Left renal pelvis (tissue), 4 donors: ENCODE measurements around the gene RAB13. TPM values are rescaled to one million over a fixed set of nuclear protein-coding genes. Genes with fewer than 3 reads are reported as not detected.

Source experiments
- DNase-seq, 4 donors: peaks; one replicate each; pipeline ENCODE4 v3.0.0-alpha.2; 2013; ENCODE audit warnings: low read depth in 4 of 4, low spot score in 3 of 4
- polyA plus RNA-seq, 4 donors: library from polyadenylated mRNA; unstranded; fragments of 120-200 nt; gene quantifications; one replicate each; pipeline ENCODE4 v1.2.1, GENCODE V29; 2013; ENCODE audit not compliant: insufficient read length in 4 of 4

The RAB13 gene
- polyA plus RNA-seq, 4 donors = 117 to 170 (median 163) TPM

DNA sequence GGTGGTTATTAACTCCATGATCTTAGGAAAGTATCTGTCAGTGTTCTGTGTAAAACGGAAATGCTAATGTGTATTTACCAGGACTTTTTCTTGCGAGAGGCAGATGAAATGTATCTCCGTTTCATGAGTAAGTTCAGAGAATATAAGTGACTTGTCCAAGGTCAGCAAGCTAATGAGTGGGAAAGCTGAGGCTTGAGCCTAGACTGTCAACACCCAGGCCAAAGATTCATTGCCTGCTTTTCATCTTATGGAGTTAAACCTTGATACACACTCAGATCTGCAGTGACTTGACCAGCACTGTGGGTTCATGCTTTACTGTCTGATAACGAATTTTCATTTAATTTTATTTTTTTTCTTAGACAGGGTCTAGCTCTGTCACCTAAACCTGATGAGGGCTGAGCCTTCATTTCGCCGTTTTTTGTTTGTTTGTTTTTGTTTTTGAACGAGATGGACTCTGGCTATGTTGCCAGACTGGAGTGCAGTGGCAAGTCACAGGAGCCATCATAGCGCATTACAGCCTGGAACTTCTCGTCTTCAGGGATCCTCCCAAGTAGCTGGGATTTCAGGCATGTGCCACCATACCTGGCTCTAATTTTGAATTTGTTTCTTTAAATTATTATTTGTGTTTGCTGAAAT lies 7.7 kb downstream of the RAB13 start:
- DNase-seq = no peak

DNA sequence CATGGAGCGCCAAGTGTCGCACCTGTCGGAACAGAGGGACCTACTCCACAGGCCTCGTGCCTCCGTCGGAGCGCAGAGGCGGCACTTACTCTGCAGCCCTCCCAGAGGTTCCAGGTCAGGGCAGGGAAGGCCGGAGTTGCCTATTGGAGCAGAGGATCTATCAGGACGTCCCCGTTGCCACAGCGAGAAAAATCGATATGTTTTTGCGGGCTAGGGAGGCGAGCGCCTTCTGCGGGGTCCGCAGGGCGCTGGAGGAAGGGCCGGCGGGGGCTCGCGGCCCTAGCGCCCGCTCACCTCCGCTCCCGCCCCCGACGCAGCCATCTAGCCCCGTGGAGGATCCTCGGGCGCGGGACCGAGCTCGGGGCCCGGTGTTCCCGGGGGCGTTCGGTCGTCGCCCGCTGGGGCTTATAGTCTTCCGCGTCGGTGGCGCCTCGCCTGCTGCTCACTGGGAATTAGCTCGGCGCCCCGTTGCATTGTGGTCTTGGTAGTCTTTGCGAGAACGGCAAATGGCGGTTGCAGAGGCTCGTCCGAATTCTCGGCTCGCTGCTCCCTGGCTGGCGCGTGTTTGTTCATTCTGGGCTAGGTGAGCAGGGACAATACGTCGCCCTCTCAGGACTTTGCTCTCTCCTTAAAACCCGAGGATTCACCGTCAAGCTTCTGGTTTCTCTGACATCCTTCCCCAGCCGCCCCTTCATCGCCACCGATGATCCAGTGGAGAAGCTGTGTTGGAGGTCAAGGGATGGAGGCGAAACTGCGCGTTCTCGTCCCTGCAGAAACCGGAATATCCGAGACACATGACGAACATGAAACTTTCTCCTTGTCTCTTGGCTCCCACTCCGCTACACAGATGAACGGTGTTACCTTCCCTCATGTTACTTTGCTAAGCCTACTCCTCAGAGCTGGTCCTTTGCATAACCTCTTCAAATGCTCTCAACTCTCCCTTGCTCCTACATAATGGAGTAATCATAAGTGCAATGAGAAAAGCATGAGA lies 8.6 kb downstream of the RAB13 start, which contains the start of gene JTB:
JTB (minus strand) TSS at position 425 of the 991 bp plus-strand sequence; CDS start at position 3, 422 bp downstream.
- DNase-seq = peak in 2 of 4 donors; percentile 61 to 85

DNA sequence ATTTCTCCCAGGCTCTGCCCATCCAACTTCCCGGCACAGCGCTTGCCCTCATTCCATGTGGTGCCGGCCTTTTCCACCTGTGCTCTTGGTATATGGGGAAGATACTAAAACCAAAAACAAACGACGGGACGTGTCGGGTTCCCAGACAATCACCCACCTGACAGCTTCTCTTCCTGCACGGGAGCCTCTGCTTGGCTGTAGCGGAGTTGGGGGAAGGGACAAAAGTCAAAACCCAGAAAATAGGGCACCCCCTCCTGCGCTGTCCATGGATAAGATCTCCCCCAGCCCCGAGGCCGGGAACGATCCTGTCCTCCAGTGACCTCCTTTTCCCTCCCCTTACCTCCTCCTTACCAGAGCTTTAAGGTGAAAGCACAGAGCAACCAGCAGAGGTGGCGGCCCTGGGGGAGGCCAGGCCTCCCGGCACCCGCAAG lies 9.3 kb downstream of the RAB13 start:
- DNase-seq = no peak

DNA sequence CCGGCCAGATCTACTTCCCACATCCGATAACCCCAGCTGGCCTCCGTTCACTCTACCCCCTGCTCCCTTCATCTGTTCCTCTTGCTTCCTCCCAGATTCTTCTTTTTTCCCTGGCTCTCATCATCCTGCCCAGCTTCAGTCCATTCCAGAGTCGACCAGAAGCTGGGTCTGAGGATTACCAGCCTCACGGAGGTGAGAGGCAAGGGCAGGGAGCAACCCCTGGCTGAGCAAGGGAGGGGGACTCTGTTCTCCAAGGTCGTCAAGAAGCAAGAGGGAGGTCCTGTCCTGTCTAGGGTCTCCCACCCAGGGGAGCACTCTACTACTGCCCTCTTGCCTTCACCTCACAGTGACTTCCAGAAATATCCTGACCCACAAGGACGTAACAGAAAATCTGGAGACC lies 12.6 kb downstream of the RAB13 start:
- no peak for DNase-seq

DNA sequence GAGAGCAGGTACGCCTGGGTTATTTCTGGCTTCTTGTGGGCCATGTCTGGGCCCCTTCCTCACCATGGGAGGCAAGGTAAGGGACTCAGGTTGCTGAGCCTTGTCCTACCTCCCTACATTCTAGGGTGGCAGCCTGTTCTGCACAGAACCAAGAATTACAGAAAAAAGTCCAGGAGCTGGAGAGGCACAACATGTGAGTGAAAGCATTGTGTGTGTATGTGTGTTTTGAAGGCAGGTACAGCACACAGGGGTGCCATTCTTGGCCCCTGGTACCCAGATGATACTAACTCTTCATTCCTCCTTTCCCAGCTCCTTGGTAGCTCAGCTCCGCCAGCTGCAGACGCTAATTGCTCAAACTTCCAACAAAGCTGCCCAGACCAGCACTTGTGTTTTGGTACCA lies 13.1 kb downstream of the RAB13 start:
- DNase-seq = no peak

DNA sequence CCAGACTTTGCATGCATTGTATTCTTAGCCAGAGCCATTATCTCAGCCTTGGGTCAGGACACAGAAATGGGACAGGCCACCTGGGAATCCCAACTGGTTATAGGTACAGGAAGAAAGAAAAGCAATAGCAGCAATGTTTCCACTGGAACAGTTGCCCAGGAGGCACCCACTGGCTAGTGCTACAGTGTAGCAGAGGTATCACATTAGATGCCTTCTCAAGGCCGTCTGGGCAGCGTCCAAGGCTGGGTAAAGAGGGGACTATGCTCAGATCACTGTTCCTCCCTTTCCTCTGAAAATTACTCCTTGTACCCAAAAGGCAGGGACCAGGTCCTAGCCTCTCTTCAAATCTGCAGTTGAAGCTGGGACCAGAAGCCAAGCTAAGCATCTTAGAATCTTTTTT lies 15.8 kb downstream of the RAB13 start:
- DNase-seq = no peak

DNA sequence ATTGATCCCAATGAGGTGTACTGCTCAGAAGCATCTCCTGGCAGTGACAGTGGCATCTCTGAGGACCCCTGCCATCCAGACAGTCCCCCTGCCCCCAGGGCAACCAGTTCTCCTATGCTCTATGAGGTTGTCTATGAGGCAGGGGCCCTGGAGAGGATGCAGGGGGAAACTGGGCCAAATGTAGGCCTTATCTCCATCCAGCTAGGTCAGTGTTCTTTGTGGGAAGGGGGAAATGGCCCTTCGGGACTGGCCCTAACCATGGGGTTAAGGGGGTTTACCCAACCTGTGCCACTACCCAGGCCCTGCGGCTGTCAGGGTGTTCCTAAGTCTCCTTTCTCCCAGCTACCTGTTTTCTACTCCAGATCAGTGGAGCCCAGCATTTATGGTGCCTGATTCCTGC lies 17.2 kb downstream of the RAB13 start:
- no peak for DNase-seq

DNA sequence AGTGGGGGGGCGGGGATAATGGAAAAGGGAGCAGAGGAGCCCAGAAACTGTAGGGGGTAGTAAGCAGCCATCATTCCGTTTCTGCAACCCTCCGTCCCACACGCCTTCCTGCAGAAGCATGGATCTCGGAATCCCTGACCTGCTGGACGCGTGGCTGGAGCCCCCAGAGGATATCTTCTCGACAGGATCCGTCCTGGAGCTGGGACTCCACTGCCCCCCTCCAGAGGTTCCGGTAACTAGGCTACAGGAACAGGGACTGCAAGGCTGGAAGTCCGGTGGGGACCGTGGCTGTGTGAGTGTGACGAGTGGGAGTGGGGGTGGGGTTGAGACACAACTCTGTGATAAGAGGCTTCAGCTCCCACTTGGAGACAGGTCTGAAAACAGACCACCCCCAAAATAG lies 17.7 kb downstream of the RAB13 start:
- no peak for DNase-seq

DNA sequence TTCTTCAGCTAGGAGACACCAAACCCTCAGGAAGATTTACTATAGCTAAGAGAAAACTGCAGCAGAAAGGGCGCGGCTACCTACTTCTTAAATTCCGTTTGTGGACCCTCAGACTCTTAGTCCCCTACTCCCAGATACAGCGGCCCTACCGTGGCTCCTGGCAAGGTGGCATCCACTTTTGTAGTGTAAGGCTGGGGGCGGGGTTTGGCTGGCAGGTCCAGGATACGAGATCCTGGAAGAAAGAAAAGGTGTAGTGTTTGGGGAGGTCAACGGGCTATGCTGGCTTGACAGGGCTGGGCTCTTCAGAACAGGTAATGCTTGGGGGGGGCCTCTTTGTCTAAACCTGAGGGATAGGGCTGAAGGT lies 18.2 kb downstream of the RAB13 start:
- DNase-seq = no peak

DNA sequence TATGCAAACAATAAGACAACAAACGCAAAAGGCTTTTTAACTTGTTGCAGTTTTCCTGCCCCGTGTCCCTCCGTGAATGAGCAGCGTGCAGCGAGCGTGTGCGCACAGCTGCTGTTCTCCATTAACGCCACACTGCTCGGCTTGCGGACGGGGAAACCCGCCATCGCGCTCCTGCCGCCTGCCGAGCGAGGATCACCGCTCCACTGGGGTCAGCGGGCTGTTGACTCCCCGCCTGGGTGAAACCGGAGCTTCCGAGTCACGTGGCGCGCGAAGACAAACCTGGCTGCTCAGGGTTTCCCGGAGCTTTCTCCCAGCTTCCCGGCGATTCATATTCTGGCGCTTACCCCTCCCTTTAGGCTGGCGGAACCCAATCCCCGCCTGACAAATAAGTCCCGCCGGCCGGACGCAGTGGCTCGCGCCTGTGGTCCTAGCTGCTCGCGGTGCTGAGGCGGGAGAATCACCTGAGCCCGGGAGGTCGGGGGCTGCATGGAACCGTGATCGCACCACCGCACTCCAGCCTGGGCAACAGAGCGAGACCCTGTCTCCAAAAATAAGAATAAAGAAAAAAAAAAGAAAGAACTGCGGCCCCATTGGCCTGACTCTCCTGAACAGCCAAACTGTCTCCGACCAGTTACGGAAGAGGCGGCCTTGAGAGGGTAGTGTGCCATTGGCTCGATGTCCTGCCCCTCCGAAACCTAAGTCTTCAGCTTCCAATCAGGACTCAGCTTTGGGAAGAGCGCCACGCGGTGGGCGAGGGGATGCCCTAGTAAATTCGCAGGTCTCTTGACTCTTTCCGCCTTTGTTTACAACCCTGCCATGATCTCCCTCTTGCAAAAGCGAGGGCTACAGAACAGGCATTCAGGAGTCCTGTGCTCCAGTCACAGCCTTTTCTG lies 18.8 kb downstream of the RAB13 start, which contains the start of gene CREB3L4:
CREB3L4 (plus strand) TSS at position 796 of the 893 bp plus-strand sequence. CDS start 624 bp downstream, outside the sequence.
- peak; percentile 92 to 97 (median 93) for DNase-seq

DNA sequence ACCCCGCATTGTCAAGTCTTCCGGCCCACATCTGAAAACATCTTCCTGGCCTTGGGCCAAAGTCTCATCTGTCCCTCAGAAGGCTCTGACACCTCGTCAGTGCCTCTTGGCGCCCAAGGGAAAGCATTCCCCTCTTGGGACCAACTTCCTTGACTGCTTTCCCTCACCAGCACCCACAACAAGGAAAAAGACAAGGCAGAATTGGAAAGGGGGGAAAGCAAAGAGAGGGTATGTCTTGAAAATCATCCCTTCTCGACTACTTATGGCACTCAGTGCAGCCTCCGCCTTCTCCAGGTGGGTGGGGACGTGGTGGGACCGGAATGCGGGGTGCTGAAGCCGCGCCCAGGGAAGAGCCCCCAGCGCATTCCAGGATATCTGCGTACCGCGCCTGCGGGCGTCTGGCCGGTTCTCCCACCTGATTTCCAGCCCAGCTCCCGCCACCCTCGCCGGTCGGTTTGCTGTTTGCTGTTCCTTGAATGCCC lies 22.2 kb downstream of the RAB13 start:
- DNase-seq = no peak

DNA sequence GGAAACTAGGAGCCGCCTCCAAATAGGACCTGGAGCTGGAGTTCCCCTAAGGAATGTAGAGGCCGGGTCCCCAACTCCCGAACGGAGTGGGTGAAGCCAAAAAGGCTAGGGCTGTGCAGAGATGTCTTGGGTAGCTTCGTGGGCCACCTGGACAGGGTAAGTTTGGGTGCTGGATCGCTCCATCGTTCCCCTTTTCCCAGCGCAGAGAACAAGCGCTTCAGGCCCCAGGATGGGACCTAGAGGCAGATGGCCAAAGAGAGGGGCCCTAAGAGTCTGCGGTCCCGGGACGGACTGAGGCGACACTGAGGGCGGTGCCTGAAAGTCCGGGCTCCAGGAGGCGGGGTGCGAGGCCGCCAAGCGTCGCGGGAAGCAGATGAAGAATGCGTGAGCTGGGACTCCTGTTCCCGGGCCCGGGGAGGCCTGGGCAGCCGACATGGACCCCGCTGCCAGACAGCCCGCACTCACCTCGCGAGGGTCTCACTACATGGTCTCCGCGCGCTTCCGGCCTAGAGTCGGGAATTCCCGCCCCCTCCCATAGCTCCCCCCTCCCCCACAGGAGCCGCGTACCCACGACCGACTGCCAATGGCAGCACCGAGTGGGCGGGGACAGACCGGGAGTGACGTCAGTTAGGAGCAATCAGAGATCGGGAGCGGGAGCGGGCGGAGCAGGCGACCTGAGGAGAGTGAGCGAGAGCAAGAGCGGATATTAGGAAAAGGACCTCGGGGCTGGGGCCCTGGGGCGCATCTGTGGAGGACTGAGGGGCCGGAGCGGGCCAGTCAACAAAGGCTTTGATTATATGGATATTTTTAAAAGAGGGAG lies 22.9 kb downstream of the RAB13 start, which contains the start of gene SLC39A1:
SLC39A1 (minus strand) TSS at position 508 of the 820 bp plus-strand sequence. CDS start 822 bp downstream, outside the sequence.
- DNase-seq = peak; percentile 97 to 98 (median 97)

DNA sequence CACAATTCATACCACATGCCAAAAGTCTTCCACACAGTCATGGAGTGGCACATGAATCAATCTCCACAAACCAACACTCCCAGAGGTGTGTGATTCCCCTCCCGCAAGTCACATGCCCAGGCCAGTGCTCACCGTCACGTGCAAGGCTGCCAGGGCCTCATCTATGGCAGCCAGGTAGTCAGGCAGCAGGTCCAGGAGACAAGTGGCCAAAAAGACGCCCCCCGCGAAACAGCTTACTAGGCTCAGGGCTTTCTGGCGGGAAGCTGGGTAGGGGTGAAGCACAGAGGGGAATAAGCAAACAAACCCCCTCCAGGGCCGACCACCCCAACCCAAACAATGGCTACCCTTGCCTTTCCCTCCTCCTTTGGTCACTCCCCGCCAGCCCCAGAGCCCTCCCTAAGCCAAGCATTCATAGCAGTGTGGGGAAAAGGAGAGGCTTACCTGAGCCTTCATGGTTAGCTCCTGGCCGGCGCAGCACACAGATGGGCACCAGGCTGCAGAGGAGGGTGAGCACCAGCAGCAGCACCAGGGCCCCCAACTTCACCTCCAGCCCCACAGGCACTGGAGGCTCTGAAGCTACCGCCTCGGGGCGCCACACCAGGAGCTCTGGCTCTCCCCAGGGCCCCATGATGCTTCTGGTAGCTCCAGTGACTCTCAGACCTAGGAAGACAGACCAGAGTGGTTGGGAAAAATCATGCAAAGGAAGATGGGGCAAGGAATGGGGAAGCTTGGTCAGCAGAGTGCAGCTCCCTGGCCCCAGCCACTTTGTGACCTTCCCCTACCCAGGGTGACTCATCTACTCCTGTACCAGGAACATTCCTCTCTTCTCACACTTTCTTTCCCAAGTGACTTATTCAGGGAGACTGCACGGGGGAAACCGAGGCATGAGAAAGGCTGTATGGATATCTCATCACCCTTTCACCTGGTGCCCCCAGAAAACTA lies 23.8 kb downstream of the RAB13 start:
- DNase-seq = no peak

DNA sequence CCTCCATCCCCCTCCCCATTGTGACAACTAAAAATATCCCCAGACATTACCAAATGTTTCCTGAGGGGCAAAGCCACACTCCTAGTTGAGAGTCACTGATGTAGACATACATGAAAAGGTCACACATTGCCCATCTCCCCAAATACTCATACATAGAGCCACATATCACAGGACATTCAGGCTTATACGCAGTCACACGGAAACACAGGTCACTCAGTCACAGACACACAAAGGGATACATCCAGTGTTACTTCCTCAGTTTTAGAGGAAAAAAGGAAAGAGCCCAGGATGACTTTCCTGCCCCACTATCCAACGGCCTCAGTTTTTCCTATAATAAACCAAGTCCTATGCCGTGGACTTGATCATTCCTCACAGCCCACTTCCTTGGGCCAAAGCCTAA lies 24.7 kb downstream of the RAB13 start:
- no peak for DNase-seq

DNA sequence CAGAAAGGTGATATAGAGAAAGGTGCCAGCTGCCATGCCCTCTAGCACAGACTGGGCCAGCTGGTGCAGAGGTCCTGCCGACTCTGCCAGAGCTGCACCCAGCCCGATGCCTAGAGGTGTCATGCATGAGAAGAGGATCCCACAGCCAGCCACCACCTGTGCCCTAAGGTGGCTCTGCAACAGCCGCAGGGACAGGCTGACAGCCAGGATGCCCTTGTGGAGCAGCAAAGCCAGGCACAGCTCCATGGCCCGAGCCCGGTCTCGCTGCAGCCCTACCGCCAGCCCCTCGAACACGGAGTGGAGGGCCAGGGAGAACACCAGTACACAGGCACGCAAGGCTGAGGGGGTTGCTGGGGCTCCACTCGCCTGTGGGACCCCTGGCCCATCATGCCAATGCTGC lies 25.9 kb downstream of the RAB13 start:
- no peak for DNase-seq

DNA sequence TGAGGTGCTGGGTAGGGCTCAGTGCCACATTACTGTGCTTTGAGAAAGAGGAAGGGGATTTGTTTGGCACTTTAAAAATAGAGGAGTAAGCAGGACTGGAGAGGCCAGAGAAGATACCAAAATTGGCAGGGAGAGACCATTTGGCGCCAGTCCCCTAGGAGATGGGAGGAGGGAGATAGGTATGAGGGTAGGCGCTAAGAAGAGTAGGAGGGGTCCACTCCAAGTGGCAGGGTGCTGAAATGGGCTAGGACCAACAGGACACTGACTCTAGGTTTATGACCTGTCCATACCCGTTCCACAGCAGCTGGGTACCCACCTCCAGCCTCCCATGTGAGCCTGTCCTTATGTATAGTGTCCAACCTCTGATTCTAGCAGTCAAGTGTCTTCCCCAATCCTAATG lies 26.7 kb downstream of the RAB13 start:
- DNase-seq = no peak

DNA sequence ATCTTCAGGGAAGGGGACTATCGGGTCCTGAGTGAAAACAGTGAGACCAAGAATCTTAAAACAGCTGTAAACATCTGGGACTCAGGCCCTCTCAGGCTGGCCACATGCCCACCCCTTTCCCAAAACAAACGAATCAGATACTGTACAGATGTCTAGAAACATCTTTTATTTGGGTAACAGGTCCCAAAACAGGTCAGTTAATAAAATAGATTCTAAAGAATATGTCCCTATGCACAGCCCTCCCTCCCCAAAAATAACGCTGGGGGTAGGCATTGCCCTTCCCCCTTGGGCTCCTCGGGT lies 27.2 kb downstream of the RAB13 start:
- DNase-seq = no peak

DNA sequence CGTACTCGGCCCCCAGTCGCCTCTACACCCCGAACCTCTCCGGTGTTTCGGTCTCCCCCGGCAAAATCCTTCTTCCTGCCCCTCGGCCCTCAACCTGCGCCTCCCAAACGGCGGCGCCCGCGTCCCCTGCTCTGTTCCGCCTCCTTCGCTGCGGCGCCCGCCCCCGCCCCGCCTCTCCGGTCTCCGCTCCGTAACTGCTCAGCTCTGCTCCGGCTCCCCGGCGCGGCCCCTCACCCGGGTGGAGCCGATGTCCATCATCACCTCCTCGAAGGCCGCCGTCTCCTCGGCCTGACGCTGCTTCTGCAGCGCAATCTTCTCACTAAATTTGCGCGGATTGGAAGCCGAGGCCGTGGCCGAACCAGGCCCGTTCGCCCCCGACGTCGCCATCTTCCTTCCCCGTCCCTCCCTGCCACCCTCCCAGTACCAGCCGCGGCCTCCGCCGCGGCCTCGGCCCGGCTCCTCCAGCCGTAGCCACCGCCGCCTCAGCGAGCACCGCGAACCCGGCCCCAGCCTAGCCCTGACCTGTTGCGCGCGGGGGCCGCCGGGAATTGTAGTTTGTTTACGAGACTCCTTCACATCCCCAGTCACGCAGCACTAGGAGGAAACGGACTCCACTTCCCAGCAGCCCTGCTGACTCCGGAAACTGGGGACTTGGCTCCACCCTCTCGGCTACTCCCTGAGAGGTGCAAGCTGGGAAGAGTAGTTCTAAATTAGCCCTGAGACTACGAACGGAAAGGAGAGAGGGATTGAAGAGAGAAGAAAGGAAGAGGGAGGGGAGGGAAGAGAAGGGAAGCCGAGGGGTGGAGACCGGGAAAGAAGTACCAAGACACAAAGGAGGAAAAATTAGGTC lies 27.8 kb downstream of the RAB13 start, which contains the start of gene CRTC2:
CRTC2 (minus strand) TSS at position 502 of the 850 bp plus-strand sequence; CDS start at position 387, 115 bp downstream.
- DNase-seq = peak; percentile 91 to 96 (median 94)
